Measurements from ENCODE around the gene PNRC1. TPM values are rescaled to one million over a fixed set of nuclear protein-coding genes. Genes with fewer than 3 reads are reported as not detected.

Gene PNRC1
- total RNA-seq, 3 donors from 2014 or later, result 221 to 290 (median 230) TPM

DNA sequence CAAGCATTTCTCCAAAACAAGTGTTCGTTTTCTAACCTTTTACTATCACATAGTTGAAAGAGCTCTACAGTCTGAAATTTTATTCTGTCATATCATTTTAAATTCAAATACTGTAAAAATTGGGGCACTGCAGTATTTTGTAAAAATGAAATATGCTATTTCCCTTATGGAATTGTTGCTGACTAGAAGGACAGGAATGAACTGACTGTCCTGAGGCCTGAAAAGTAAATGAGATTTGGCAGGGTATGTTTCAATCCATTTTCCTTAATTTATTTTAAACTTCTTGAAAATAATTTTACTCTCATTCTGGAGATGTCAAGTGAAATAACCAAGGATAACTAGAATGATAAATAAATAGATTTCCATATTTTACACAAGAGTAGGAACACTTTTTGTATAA is 11.9 kb upstream of the PNRC1 start:
- Histone ChIP-seq H3K27me3 (no peaks in the 10 kb centered on the region), H3K4me1 (no peaks in the 10 kb centered on the region), H3K27ac (no peak overlapping the region), H3K4me3 (no peak overlapping the region), H3K9me3 (no peaks in the 10 kb centered on the region), H3K36me3 (no peaks in the 10 kb centered on the region)
- DNase-seq (ENCODE audit: low spot score in 2 of 2), result no peak
- intact Hi-C loops (cut with DNase I; ENCODE audit: low total_unique reads), result no loop called here
- TF ChIP-seq POLR2AphosphoS5 (IDR thresholded peaks at IDR 0.05), result no peak
- no peak for TF ChIP-seq CTCF (IDR thresholded peaks at IDR 0.05)
- TF ChIP-seq POLR2A (IDR thresholded peaks at IDR 0.05), result no peak

- Histone ChIP-seq H3K27me3 (no peaks in the 10 kb centered on the region), H3K4me1 (no peaks in the 10 kb centered on the region), H3K4me3 (no peak overlapping the region), H3K9me3 (no peaks in the 10 kb centered on the region), H3K27ac (no peak overlapping the region), H3K36me3 (no peaks in the 10 kb centered on the region)
- no peak for TF ChIP-seq POLR2A (IDR thresholded peaks at IDR 0.05)
- TF ChIP-seq CTCF (IDR thresholded peaks at IDR 0.05), result no peak
- TF ChIP-seq POLR2AphosphoS5 (IDR thresholded peaks at IDR 0.05), result no peak
- DNase-seq (ENCODE audit: low spot score in 2 of 2), result no peak
- intact Hi-C loops (cut with DNase I; ENCODE audit: low total_unique reads), result no loop called here
Measured at GRCh38 chr6:89069536-89070163, 10.9 kb upstream of the PNRC1 start.

DNA sequence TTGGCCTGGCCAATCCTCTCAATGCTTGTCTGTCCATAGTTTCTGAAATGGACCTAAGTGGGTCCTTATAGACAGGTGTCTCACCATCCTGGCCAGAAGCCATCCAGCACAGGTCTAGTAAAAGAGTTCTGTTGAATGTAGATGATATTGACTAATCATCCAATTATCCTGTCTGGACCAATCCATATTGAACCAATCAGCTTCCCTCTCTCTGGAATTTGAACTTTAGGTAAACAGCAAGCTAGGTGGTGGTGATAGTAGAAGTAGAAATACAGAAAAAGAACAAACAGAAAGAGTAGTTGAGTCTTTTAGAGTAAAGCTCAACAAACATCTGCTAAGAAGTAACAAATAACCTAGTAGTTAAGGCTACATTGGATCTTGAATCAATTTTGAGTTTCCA is 9.5 kb upstream of the PNRC1 start:
- Histone ChIP-seq H3K27me3 (no peaks in the 10 kb centered on the region), H3K36me3 (no peaks in the 10 kb centered on the region), H3K4me1 (no peaks in the 10 kb centered on the region), H3K27ac (no peak overlapping the region), H3K4me3 (no peak overlapping the region), H3K9me3 (no peaks in the 10 kb centered on the region)
- TF ChIP-seq CTCF (IDR thresholded peaks at IDR 0.05) (no peak), POLR2A (IDR thresholded peaks at IDR 0.05) (no peak), POLR2AphosphoS5 (IDR thresholded peaks at IDR 0.05) (no peak)
- DNase-seq (ENCODE audit: low spot score in 2 of 2), result no peak
- intact Hi-C loops (cut with DNase I; ENCODE audit: low total_unique reads), result no loop called here

DNA sequence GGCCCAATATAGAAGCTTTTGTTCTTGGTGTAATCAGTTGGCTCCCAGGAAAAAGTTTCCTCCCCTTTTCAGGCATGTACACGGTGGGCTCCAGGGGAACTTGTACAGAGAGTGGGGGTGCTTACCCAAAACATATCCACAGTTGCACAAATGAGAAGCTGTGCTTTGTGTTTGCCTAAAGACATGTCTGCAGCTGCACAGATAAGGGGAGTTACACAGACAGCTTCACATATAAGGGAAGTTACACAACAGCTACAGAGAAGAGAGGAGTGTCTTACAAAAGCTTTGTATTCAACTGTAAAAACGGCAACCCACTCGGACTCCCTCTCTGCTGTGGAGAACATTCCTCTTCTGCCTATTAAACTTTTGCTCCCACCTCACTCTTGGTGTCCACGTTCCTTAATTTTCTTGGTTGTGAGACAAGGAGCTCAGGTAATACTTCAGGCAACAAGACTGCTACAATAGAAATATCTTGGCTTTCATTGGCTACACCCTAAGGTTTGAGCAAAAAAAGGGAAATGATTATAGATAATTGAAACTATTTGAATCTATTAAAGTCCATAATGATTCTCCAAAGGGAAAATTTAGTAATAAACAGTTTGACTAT is 7.4 kb upstream of the PNRC1 start:
- Histone ChIP-seq H3K9me3 (no peaks in the 10 kb centered on the region), H3K4me1 (no peaks in the 10 kb centered on the region), H3K27me3 (no peaks in the 10 kb centered on the region), H3K27ac (no peak overlapping the region), H3K36me3 (no peaks in the 10 kb centered on the region), H3K4me3 (no peak overlapping the region)
- intact Hi-C loops (cut with DNase I; ENCODE audit: low total_unique reads), result no loop called here
- TF ChIP-seq POLR2AphosphoS5 (IDR thresholded peaks at IDR 0.05) (no peak), POLR2A (IDR thresholded peaks at IDR 0.05) (no peak), CTCF (IDR thresholded peaks at IDR 0.05) (no peak)
- no peak for DNase-seq (ENCODE audit: low spot score in 2 of 2)

GRCh38 chr6:89073840-89074239 is 6.7 kb upstream of the PNRC1 start:
- Histone ChIP-seq H3K27ac (no peak overlapping the region), H3K36me3 (no peaks in the 10 kb centered on the region), H3K9me3 (no peaks in the 10 kb centered on the region), H3K27me3 (no peaks in the 10 kb centered on the region), H3K4me3 (no peak overlapping the region), H3K4me1 (no peaks in the 10 kb centered on the region)
- DNase-seq (ENCODE audit: low spot score in 2 of 2), result no peak
- TF ChIP-seq POLR2A (IDR thresholded peaks at IDR 0.05), result no peak
- TF ChIP-seq POLR2AphosphoS5 (IDR thresholded peaks at IDR 0.05), result no peak
- TF ChIP-seq CTCF (IDR thresholded peaks at IDR 0.05), result no peak
- intact Hi-C loops (cut with DNase I; ENCODE audit: low total_unique reads), result no loop called here

Data from breast epithelium (tissue), 4 donors.